Right lobe of liver (tissue), 6 donors: Measurements from ENCODE around the gene CSF1. TPM values are rescaled to one million over a fixed set of nuclear protein-coding genes. Genes with fewer than 3 reads are reported as not detected.
A peak's percentile ranks its signal among the peaks of the same experiment; 100 is the strongest.

Experiments used
- ATAC-seq, 4 donors: fragments of 200-7000 bp; cut with Tn5 transposase; one replicate each; pipeline ENCODE4 v1.9.1; 2020; ENCODE audit warnings: mild to moderate bottlenecking in 4 of 4, moderate library complexity in 4 of 4
- DNase-seq, 3 donors: peaks; one replicate each; pipeline ENCODE4 v3.0.0-alpha.2; 2020
- H3K27ac ChIP-seq, 3 donors: fragments of 200-600 bp; one replicate each; pipeline ENCODE4 v1.8.0; 2022
- H3K27me3 ChIP-seq, 2 donors: fragments of 200-600 bp; one replicate each; pipeline ENCODE4 v1.8.0; 2022
- H3K36me3 ChIP-seq, 4 donors: fragments of 200-600 bp; sonication (generic) in 1 of 4; one replicate each; pipeline versions ENCODE4 v1.5.1 to v1.8.0; 2017 to 2022; ENCODE audit warnings: control low read depth in 1 of 4
- H3K4me1 ChIP-seq, 4 donors: fragments of 200-600 bp; sonication (generic) in 1 of 4; one replicate each; pipeline versions ENCODE4 v1.5.1 to v1.8.0; 2017 to 2022; ENCODE audit warnings: control low read depth in 1 of 4
- H3K4me3 ChIP-seq, 3 donors: fragments of 200-600 bp; one replicate each; pipeline ENCODE4 v1.8.0; 2022
- H3K9me3 ChIP-seq, 4 donors: fragments of 200-600 bp; sonication (generic) in 1 of 4; one replicate each; pipeline versions ENCODE4 v1.5.1 to v1.8.0; 2017 to 2022; ENCODE audit warnings: control low read depth in 1 of 4
- CTCF ChIP-seq, 4 donors: fragments of 200-600 bp in 3 of 4; fragments of 450-650 bp in 1 of 4; IDR thresholded peaks; one replicate each; pipeline versions ENCODE4 v1.5.1 to v1.8.0; 2016 to 2022; ENCODE audit warnings: antibody characterized with exemption in 4 of 4, mild to moderate bottlenecking in 2 of 4
- POLR2A ChIP-seq: fragments of 450-650 bp; IDR thresholded peaks from one replicate; pipeline ENCODE4 v1.6.1; 2017; ENCODE audit warnings: antibody characterized with exemption, mild to moderate bottlenecking
- WGBS: methylation state at CpG from one replicate; pipeline ENCODE4 v1.1.6; 2018; ENCODE audit warnings: low coverage, low lambda C conversion rate; ENCODE audit not compliant: insufficient coverage; ENCODE audit errors: missing lambda C conversion rate; 5-methylcytosine and 5-hydroxymethylcytosine counted together
- intact Hi-C, 2 donors: fragments of 100-400 bp; cut with DNase I; formaldehyde crosslinking; loops; one replicate each; pipeline versions ENCODE4 v1.11.2 to v1.14.1; 2022
- total RNA-seq, 6 experiments: library from RNA; depleted of rRNA in 2 of 6; stranded (reverse); fragments of >200 nt in 2 of 6; fragmentation: NEBNext Ultra II Directional in 3 of 6; extraction: Animal tissue kit (Norgen Biotek cat#: 25700) in 3 of 6; gene quantifications; one replicate each; pipeline versions ENCODE4 v1.1.0 to v1.2.4, GENCODE V29; 2016 to 2023
- donor health status: DM: no; HTN: yes; CAD: no.
- donor health status: DM: no; HTN: no; CAD: no.
- donor health status: DM: no; HTN: no; CAD: no.
- donor health status: DM: no; HTN: yes; CAD: no.
- donor health status: DM: no; HTN: yes; CAD: no.

CSF1 gene
- total RNA-seq, 6 experiments from 2014 or later, result 4.8 to 44.1 (median 22.0) TPM

- Histone ChIP-seq H3K4me1 (no peaks in the 10 kb centered on the region), H3K27ac (no peak overlapping the region), H3K9me3 (no peaks in the 10 kb centered on the region), H3K36me3 (no peaks in the 10 kb centered on the region), H3K27me3 (no peaks in the 10 kb centered on the region), H3K4me3 (no peak overlapping the region)
- WGBS, result 65% methylated on average over 5 of the region's 5 CpGs
- ATAC-seq, result no peak
- TF ChIP-seq CTCF (IDR thresholded peaks at IDR 0.05) (no peak), POLR2A (no peak)
- DNase-seq, result no peak
- intact Hi-C loops, result no loop called here
These were observed 20.3 kb upstream of the CSF1 start for GRCh38 chr1:109890115-109890953.

DNA sequence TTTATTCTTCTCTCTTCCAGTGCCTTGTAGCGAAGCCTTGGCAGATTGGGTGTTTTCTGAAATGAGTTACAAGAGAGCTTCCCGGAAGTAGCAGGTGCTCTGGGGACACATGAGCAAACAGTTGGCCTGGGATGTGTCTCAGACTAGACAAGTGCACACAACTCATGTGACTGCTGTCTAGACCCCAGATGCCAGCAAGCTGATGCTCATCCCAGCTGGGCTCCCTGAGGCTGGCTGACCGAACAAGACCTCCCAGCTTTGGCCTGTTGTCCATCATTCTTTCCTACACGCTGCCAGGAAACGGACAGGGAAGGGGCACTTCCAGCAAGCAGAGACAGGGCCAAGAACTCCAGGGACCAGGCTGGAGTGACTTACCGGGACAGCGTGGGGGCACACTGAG is 18.7 kb upstream of the CSF1 start:
- no peaks in the 10 kb centered on the region for H3K4me1 ChIP-seq
- H3K36me3 ChIP-seq, result no peaks in the 10 kb centered on the region
- 42% methylated on average over 3 of the region's 7 CpGs for WGBS
- H3K27ac ChIP-seq, result no peak overlapping the region
- ATAC-seq (no peak), DNase-seq (no peak)
- H3K4me3 ChIP-seq, result no peak overlapping the region
- intact Hi-C loops, result no loop called here
- no peaks in the 10 kb centered on the region for H3K9me3 ChIP-seq
- TF ChIP-seq CTCF (IDR thresholded peaks at IDR 0.05) (no peak), POLR2A (no peak)
- H3K27me3 ChIP-seq, result no peaks in the 10 kb centered on the region

DNA sequence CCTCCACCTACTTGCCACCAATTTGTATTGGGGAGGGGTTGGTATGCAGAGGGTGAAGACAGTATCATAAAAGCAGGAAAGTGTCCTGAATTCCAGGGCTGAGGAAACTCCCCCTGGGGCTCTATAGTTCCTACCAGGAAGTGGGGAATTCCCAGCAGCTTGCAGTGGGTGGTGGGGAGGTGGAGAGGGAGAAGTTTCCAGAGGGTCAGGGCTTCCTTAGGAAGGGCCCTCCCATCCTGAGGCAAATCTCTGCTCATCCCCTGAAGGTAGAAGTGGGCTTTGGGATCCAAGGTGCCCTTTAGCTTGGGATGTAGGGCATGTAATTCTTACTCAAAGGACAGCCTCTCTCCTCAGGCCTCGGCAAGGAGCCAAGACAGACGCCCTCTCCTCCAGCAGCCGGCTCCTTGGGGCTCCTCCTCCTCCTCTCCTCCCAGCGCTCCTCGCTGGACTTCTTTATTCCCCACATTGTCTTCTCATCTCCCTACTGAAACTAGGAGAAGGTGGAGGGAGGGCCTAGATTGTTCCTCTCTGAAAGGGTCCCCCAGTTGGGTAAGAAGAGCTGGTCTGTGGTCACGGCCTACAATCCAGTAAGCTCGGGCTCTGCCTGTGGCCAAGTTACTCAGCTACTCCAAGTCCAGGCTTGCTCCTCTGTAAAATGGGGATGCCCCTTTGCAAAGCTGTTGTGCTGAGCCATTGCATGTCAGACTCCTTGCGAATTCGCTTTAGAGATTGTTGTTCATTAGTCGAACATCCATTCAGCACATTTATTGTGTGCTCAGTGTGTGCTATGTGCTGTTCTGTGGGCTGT is 17.9 kb upstream of the CSF1 start:
- Histone ChIP-seq H3K36me3 (no peaks in the 10 kb centered on the region), H3K27me3 (no peaks in the 10 kb centered on the region), H3K9me3 (no peaks in the 10 kb centered on the region), H3K27ac (no peak overlapping the region), H3K4me3 (no peak overlapping the region), H3K4me1 (no peaks in the 10 kb centered on the region)
- WGBS, result 88% methylated on average over 9 of the region's 10 CpGs
- TF ChIP-seq POLR2A (no peak), CTCF (IDR thresholded peaks at IDR 0.05) (no peak)
- no peak for DNase-seq
- ATAC-seq, result peak in 3 of 4 donors; percentile 19 to 51 (median 21)
- intact Hi-C loops, result no loop called here

DNA sequence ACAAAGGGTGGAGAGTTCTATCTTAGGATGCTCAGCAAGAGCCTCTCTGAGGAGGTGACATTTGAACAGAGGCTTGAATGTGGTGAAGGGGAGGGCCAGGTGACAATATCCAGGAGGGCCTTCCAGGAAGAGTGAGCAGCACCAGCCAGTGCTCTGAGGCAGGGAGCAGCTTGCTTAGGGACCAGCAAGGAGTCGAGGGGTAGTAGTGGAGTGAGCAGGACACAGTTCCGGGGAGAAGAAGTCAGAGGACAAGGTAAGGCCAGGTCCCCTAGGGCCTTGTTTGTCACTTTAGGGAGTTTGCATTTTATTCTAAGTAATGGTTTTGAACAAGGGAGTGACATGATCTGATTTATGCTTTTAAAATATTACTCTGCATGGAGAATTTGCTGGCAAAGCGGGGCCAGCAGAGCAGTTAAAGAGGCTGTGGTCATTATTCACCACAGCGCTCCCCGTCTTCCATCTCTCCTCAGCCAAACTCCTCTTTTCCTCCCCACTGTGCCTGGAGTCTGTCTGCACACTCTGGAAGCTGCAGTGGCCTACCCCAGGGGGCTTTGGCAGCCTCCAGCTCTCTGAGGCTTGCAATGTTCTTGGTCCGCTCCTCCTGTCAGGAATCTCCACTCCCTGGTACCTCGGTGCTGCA is 17.0 kb upstream of the CSF1 start:
- ATAC-seq, result no peak
- Histone ChIP-seq H3K36me3 (no peaks in the 10 kb centered on the region), H3K27ac (no peak overlapping the region), H3K4me3 (no peak overlapping the region), H3K4me1 (no peaks in the 10 kb centered on the region), H3K27me3 (no peaks in the 10 kb centered on the region), H3K9me3 (no peaks in the 10 kb centered on the region)
- WGBS, result 83% methylated on average over 7 of the region's 7 CpGs
- TF ChIP-seq POLR2A (no peak), CTCF (IDR thresholded peaks at IDR 0.05) (no peak)
- no peak for DNase-seq
- intact Hi-C loops, result no loop called here
